ENCODE data around the gene RPL37A. TPM values are rescaled to one million over a fixed set of nuclear protein-coding genes. Genes with fewer than 3 reads are reported as not detected.

The RPL37A gene
- total RNA-seq: 3,117 and 3,296 TPM in 2 replicates

DNA sequence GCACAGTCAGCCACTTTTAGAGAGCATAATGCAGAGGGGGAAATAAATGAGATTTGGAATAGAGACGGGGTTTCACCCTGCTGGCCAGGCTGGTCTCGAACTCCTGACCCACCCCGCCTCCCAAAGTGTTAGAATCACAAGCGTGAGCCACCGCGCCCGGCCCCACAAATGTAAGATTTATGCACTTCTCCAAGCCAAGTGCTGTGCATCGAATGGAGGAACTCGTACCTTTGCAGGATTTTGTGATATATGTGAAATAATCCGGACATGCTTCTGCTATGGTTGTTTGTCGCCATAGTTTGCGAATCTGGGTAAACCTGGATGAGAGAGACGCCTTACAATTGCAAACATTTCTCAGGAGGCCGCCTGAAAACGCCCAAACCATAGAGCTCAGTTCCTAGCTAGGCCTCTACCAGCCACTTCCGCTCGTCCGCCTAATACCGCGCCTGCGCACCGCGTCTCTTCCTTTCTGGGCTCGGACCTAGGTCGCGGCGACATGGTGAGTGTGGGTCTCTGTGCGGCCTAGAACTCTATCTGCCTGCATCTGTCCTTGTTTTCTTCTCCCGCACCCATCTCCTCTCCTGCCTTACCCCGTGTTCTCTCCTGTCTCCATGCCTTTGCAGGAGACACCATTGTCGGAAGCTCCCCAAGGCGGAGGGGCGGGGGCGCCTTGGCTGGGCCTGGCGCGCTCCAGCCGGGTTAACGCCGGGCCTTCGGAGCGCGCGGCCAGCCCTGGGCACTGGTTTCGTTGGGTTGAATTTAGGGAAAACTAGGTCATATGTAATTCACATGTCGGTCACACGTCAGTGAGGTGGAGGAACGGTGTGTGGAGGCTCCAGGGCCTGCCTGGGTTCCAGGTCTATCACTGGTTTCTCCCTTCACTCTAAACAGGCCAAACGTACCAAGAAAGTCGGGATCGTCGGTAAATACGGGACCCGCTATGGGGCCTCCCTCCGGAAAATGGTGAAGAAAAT, at the start of gene RPL37A:
Gene RPL37A (plus strand): TSS at position 466 of the 974 bp plus-strand sequence. CDS start 31 bp downstream, at position 497.
- H3K4me1 Mint-ChIP-seq (ENCODE audit: low read depth): peaks cover 53% of the 10 kb centered on the region
- H3K9me3 Mint-ChIP-seq: no peaks in the 10 kb centered on the region
- DNase-seq (ENCODE audit: low spot score): peak; percentile 88
- peaks cover 61% of the 10 kb centered on the region for H3K36me3 Mint-ChIP-seq (ENCODE audit: low read depth)
- no peaks in the 10 kb centered on the region for H3K27me3 Mint-ChIP-seq (ENCODE audit: low read depth)
- intact Hi-C loops (cut with micrococcal nuclease): loop anchor here (1.0 to 5.0 kb wide), 3 partner anchors 23 to 359 kb away; partner anchors contain the start of gene SMARCAL1
- H3K4me3 Mint-ChIP-seq (ENCODE audit: low read depth): peak within 1 kb of the TSS; percentile 95
- H3K27ac Mint-ChIP-seq: peak within 1 kb of the TSS; percentile 86

DNA sequence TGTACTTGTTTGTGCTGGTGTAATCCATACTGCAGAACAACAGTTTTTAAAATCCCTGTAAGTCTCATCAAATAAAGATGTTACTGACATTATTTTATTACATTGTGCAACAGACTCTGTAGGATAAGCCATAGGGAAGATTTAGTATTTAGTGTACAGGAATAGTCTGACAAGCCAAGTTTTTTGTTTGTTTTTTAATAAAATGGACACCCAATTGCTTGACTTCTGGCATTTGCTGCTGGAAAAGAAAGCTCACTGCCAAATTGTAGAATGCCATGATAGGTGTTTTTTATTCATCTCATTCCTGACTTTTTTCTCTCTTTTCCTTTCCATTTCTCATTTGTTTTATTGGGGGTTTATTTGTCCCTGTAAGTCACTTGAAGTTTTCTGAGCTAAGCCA, 48.3 kb upstream of the RPL37A start:
- H3K9me3 Mint-ChIP-seq: no peaks in the 10 kb centered on the region
- H3K27me3 Mint-ChIP-seq (ENCODE audit: low read depth): no peaks in the 10 kb centered on the region
- intact Hi-C loops (cut with micrococcal nuclease): no loop called here
- peaks cover 83% of the 10 kb centered on the region for H3K36me3 Mint-ChIP-seq (ENCODE audit: low read depth)
- no peak overlapping the region for H3K4me3 Mint-ChIP-seq (ENCODE audit: low read depth)
- H3K4me1 Mint-ChIP-seq (ENCODE audit: low read depth): no peaks in the 10 kb centered on the region
- no peak for DNase-seq (ENCODE audit: low spot score)
- H3K27ac Mint-ChIP-seq: no peak overlapping the region

DNA sequence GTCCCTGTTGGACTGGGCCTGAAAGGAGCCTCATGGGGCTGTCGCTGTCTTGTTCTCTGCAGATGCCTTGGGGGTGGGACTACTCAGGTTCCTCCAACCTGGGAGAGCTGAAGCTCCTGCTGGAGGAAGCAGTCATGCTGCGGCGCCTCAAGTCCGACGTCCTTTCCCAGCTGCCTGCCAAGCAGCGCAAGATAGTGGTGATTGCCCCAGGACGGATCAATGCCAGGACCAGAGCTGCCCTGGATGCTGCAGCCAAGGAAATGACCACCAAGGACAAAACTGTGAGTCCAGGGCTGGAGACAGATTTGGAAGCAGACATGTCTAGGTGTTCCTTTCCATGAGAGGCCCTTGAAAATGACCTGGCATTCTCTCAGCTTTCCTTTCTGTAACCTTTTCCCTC, 47.9 kb upstream of the RPL37A start:
- Mint-ChIP-seq H3K36me3 (ENCODE audit: low read depth) (peaks cover 87% of the 10 kb centered on the region), H3K9me3 (no peaks in the 10 kb centered on the region), H3K4me3 (ENCODE audit: low read depth) (no peak overlapping the region), H3K27me3 (ENCODE audit: low read depth) (no peaks in the 10 kb centered on the region), H3K4me1 (ENCODE audit: low read depth) (no peaks in the 10 kb centered on the region), H3K27ac (no peak overlapping the region)
- DNase-seq (ENCODE audit: low spot score): no peak
- intact Hi-C loops (cut with micrococcal nuclease): no loop called here

DNA sequence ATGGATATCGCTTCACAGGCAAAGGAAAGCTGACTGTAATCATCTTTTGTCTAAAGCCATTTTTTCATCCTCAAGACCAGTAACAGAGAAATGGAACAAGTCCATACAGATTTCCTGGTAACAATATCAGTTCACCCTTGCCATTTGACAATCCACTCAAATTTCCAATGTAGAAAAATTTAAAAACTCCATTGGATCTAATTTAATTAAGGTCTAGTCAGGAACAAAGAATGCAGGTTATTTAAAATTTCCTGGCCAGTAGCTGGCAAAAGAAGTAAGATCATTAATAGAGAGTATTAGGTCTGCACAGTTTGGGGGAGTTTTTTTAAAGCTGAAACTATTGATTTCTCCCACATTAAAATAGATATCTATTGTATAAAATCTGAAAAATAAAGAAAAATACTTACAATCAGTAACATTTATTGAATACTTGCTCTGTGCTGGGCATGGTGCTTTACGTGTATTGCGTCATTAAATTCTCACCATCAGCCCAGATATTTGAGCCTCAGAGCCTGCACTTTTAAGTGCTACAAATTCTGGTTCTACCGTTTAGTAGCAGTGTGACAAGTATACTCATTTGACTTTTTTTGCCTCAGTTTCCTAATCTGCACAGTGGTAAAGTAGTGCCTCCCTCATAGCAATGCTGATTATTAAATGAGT, 44.6 kb upstream of the RPL37A start:
- Mint-ChIP-seq H3K36me3 (ENCODE audit: low read depth) (peaks cover 71% of the 10 kb centered on the region), H3K27me3 (ENCODE audit: low read depth) (no peaks in the 10 kb centered on the region), H3K4me3 (ENCODE audit: low read depth) (no peak overlapping the region)

DNA sequence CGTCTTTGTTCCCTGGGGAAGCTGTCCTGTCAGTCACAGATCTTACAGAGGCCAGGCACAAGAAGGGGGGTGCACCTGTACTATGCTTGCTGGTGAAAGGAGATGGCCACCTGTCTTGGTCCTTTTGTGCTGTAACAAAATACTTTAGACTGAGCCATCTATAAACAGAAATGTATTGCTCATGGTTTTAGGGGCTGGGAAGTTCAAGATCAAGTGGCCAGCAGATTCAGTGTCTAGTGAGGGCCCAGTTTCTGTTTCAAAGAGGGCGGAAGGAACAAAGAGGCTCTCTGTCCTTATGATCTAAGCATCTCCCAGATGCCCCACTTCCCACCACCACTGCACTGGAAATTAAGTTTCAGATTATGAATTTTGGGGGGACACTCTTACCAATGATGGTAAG, 35.5 kb upstream of the RPL37A start:
- no peak overlapping the region for H3K27ac Mint-ChIP-seq
- no peak for DNase-seq (ENCODE audit: low spot score)
- no peak overlapping the region for H3K4me3 Mint-ChIP-seq (ENCODE audit: low read depth)
- intact Hi-C loops (cut with micrococcal nuclease): no loop called here
- no peaks in the 10 kb centered on the region for H3K9me3 Mint-ChIP-seq
- no peaks in the 10 kb centered on the region for H3K27me3 Mint-ChIP-seq (ENCODE audit: low read depth)
- no peaks in the 10 kb centered on the region for H3K4me1 Mint-ChIP-seq (ENCODE audit: low read depth)
- peaks cover 26% of the 10 kb centered on the region for H3K36me3 Mint-ChIP-seq (ENCODE audit: low read depth)

More for the DNA sequence above, 44.6 kb upstream of the RPL37A start:
- intact Hi-C loops (cut with micrococcal nuclease): no loop called here
- DNase-seq (ENCODE audit: low spot score): no peak
- H3K4me1 Mint-ChIP-seq (ENCODE audit: low read depth): no peaks in the 10 kb centered on the region
- no peak overlapping the region for H3K27ac Mint-ChIP-seq
- peaks cover 6% of the 10 kb centered on the region for H3K9me3 Mint-ChIP-seq

DNA sequence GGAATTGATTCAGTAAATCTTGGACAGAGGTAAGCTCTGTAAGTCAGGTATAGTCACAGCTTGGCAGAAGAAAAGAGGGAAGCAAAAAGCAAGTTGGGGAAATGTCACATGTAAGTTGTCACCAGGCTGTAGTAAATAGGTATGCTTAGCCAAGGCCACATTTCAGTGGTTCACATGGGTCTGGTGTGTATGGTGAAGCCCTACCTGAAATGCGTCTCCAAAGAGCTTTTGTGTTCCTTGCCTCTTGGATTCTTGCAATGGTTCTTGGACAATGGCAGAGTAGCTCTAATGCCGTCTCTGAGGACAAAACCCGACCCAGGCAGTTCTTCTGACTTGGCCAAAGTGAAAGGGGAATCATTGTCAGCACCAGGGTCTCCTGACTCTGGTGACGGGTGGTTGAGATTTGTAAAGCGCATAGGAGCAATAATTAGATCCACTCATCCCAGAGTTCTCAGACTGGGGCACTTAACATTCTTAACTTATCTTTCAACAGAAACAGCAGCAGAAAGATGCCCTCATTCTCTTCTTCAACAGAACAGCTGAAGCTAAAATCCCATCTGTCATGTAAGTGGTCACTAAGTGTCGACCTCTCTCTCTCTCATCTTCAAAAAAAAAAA, 34.4 kb upstream of the RPL37A start:
- no peaks in the 10 kb centered on the region for H3K4me1 Mint-ChIP-seq (ENCODE audit: low read depth)
- H3K27me3 Mint-ChIP-seq (ENCODE audit: low read depth): no peaks in the 10 kb centered on the region
- H3K36me3 Mint-ChIP-seq (ENCODE audit: low read depth): peaks cover 26% of the 10 kb centered on the region
- DNase-seq (ENCODE audit: low spot score): no peak
- H3K4me3 Mint-ChIP-seq (ENCODE audit: low read depth): no peak overlapping the region
- intact Hi-C loops (cut with micrococcal nuclease): no loop called here
- no peaks in the 10 kb centered on the region for H3K9me3 Mint-ChIP-seq
- H3K27ac Mint-ChIP-seq: no peak overlapping the region

DNA sequence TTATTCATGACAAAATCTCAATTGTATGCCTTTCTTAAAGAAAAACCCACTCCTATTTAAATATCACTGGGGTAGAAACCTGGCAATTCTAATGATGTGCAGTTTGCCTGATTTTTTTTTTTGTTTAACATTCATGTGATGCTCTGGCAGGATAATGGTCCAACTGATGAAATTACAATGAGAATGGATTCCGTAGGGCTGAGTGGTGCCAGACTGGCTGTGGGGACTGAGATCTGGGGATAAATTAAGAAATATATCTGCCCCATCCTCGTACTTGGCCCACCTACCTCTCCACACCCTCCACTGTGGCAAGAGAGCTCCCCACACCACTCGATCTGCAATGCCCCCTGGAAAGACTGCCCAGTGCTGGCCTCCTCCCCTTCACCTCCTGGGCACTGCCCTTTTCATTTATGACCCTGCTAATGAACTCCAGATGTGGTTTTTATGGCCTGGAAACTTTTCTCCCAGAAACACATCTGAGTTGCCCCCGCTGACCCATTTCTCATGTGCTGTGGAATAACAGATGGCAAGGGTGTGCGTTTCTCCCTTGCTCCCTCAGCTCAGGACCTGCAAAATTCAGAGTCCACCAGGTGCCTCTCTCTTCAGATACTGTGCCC, 33.0 kb upstream of the RPL37A start:
- H3K9me3 Mint-ChIP-seq: no peaks in the 10 kb centered on the region
- no peaks in the 10 kb centered on the region for H3K4me1 Mint-ChIP-seq (ENCODE audit: low read depth)
- H3K27me3 Mint-ChIP-seq (ENCODE audit: low read depth): no peaks in the 10 kb centered on the region
- no peak overlapping the region for H3K27ac Mint-ChIP-seq
- H3K4me3 Mint-ChIP-seq (ENCODE audit: low read depth): no peak overlapping the region
- peaks cover 29% of the 10 kb centered on the region for H3K36me3 Mint-ChIP-seq (ENCODE audit: low read depth)
- DNase-seq (ENCODE audit: low spot score): no peak
- intact Hi-C loops (cut with micrococcal nuclease): no loop called here

DNA sequence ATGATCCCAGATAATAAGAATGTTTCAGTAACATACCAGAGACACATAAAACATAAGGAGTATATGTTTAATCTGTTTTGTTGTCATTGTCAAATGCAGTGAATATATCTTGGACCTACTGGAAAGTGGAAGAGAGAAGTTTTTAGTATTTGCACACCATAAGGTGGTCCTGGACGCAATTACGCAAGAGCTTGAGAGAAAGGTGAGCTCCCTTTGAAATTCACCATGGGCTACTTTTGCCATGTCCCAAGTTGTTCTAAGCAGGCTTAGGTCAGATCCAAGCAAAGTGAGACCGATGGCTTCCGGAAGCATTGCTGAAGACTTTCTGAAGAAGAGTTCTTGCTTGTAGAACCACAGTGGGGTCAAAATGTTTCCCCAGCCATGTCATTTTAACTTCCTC, 30.8 kb upstream of the RPL37A start:
- H3K4me3 Mint-ChIP-seq (ENCODE audit: low read depth): no peak overlapping the region
- H3K27ac Mint-ChIP-seq: no peak overlapping the region
- H3K4me1 Mint-ChIP-seq (ENCODE audit: low read depth): no peaks in the 10 kb centered on the region
- no peaks in the 10 kb centered on the region for H3K27me3 Mint-ChIP-seq (ENCODE audit: low read depth)
- intact Hi-C loops (cut with micrococcal nuclease): no loop called here
- no peak for DNase-seq (ENCODE audit: low spot score)
- H3K36me3 Mint-ChIP-seq (ENCODE audit: low read depth): peaks cover 29% of the 10 kb centered on the region
- H3K9me3 Mint-ChIP-seq: no peaks in the 10 kb centered on the region

DNA sequence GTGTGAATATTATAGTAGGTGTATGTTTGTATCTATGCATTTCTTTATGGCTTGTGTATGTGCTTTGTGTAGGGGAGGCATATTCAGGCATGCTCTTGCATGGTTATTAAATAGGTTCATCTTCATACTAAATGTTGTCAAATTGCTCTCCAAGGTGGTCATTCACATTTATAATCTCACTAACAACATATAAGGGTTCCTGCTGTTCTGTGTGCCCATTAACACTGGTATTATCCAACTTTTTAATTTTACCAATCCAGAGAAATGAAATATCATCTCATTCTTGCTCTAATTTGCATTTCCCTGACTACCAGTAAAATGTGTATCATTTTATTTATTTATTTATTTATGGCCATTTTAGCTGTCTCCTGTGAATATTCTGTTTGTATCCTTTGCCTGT, 29.0 kb upstream of the RPL37A start:
- Mint-ChIP-seq H3K27ac (no peak overlapping the region), H3K4me1 (ENCODE audit: low read depth) (peaks cover 1% of the 10 kb centered on the region), H3K4me3 (ENCODE audit: low read depth) (no peak overlapping the region), H3K36me3 (ENCODE audit: low read depth) (peaks cover 27% of the 10 kb centered on the region), H3K27me3 (ENCODE audit: low read depth) (no peaks in the 10 kb centered on the region), H3K9me3 (no peaks in the 10 kb centered on the region)
- DNase-seq (ENCODE audit: low spot score): no peak
- intact Hi-C loops (cut with micrococcal nuclease): no loop called here

DNA sequence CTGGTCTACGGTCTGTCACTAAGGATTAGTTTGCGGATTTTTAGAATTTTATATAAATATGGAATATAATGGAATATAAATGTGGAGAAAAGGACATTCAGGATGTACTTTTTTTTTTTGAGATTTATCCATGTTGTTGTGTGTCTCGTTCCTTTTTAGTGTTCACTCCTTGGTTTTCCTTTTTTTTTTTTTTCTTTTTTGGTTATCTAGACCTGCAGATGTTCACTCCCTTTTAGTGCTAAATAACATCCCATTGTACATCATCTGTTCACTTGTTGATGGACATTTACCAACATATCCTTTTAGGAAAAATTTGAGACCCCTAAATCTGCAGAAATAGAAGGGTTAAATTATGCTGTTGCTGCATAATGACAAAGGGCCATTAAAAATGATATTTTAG, 25.5 kb upstream of the RPL37A start:
- intact Hi-C loops (cut with micrococcal nuclease): no loop called here

DNA sequence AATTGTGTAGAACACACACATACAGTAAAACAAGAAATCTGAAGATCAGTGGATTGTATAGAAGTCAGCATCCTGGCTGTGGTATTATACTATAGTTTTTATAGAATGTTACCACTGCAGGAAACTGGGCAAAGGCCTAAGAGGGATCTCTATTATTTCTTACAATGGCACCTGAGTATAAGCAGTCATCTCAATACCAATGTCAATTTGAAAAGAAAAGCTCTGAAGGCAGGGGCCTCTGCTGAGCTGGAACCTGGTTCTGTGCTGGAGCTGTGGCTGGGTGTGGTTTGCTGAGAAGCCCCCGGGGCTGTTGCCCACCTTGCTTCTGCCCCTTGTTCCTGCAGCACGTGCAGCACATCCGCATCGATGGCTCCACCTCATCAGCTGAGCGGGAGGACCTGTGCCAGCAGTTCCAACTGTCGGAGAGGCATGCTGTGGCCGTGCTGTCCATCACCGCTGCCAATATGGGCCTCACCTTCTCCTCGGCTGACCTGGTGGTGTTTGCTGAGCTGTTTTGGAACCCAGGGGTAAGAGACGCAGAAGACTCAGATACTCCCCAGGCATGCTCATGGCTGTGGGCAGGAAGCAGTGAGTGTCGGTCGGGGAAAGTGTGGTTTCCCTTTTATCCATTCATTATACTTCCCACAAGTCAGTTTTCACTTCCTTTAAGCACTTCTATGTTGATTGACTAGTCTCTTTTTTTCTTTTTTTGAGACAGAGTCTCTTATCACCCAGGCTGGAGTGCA, 23.5 kb upstream of the RPL37A start:
- H3K36me3 Mint-ChIP-seq (ENCODE audit: low read depth): peaks cover 40% of the 10 kb centered on the region

More for the DNA sequence above, 25.5 kb upstream of the RPL37A start:
- no peak overlapping the region for H3K27ac Mint-ChIP-seq
- H3K4me3 Mint-ChIP-seq (ENCODE audit: low read depth): no peak overlapping the region
- no peak for DNase-seq (ENCODE audit: low spot score)
- no peaks in the 10 kb centered on the region for H3K9me3 Mint-ChIP-seq
- H3K36me3 Mint-ChIP-seq (ENCODE audit: low read depth): peaks cover 33% of the 10 kb centered on the region
- H3K4me1 Mint-ChIP-seq (ENCODE audit: low read depth): peaks cover 18% of the 10 kb centered on the region
- no peaks in the 10 kb centered on the region for H3K27me3 Mint-ChIP-seq (ENCODE audit: low read depth)

DNA sequence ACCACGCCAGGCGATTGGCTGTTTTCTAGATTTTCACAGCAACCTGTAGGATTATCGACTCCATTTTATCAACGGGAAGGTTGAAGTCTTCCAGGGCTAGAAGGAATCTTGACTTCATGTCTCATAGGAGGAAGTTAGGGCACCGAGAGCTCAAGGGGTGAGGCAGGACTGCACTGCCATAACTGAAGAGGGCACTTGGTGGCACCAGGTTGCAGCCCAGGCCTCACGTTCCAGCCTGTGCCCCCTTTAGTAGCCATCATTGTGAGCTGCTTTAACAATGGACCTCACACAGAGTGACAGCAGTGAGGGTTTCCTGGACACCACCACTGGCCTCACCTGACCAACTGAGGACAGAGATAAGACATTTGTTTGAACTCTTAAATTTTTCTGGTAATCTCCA, 22.9 kb upstream of the RPL37A start:
- Mint-ChIP-seq H3K27ac (peak overlapping the region; percentile 29), H3K27me3 (ENCODE audit: low read depth) (no peaks in the 10 kb centered on the region), H3K36me3 (ENCODE audit: low read depth) (peaks cover 46% of the 10 kb centered on the region), H3K4me1 (ENCODE audit: low read depth) (peaks cover 24% of the 10 kb centered on the region), H3K9me3 (no peaks in the 10 kb centered on the region), H3K4me3 (ENCODE audit: low read depth) (no peak overlapping the region)
- intact Hi-C loops (cut with micrococcal nuclease): loop anchor here (1.0 kb wide), 1 partner anchor 23 kb away; the partner anchor contains the start of gene RPL37A
- DNase-seq (ENCODE audit: low spot score): no peak

More for the DNA sequence above, 23.5 kb upstream of the RPL37A start:
- DNase-seq (ENCODE audit: low spot score): no peak
- H3K27ac Mint-ChIP-seq: peak overlapping the region; percentile 29
- H3K27me3 Mint-ChIP-seq (ENCODE audit: low read depth): no peaks in the 10 kb centered on the region
- peak overlapping the region; percentile 7 for H3K4me3 Mint-ChIP-seq (ENCODE audit: low read depth)
- no peaks in the 10 kb centered on the region for H3K9me3 Mint-ChIP-seq
- intact Hi-C loops (cut with micrococcal nuclease): loop anchor here (1.0 kb wide), 1 partner anchor 23 kb away; the partner anchor contains the start of gene RPL37A
- H3K4me1 Mint-ChIP-seq (ENCODE audit: low read depth): peaks cover 24% of the 10 kb centered on the region
